Loucy (cell line): Measurements from ENCODE around the gene COQ5.

ENCODE experiments used
- H2AFZ ChIP-seq: fragments of 200-600 bp; sonication (generic); 2 replicates; pipeline ENCODE4 v1.6.0; 2016; ENCODE audit warnings: antibody characterized with exemption, mild to moderate bottlenecking, low read length, moderate library complexity
- H3F3A ChIP-seq: fragments of 200-600 bp; 2 replicates; pipeline ENCODE4 v1.6.0; 2016; ENCODE audit warnings: antibody characterized with exemption, low read depth, mild to moderate bottlenecking
- H3K27me3 ChIP-seq: fragments of 200-600 bp; sonication (generic); 2 replicates; pipeline ENCODE4 v1.6.1; 2014; ENCODE audit warnings: low read length, mild to moderate bottlenecking; ENCODE audit not compliant: insufficient read depth, poor library complexity, severe bottlenecking
- H3K36me3 ChIP-seq: fragments of 200-600 bp; sonication (generic); 2 replicates; pipeline ENCODE4 v1.6.1; 2016; ENCODE audit warnings: low read length; ENCODE audit not compliant: insufficient read depth
- H3K4me1 ChIP-seq: fragments of 200-600 bp; sonication (generic); 2 replicates; pipeline ENCODE4 v1.5.1; 2014; ENCODE audit warnings: low read length, mild to moderate bottlenecking; ENCODE audit not compliant: insufficient read depth, poor library complexity, severe bottlenecking
- H3K4me2 ChIP-seq: fragments of 200-600 bp; sonication (generic); 2 replicates; pipeline ENCODE4 v1.6.0; 2014; ENCODE audit warnings: antibody characterized with exemption, low read length, low read depth, mild to moderate bottlenecking; ENCODE audit not compliant: poor library complexity, severe bottlenecking
- H3K4me3 ChIP-seq: fragments of 200-600 bp; sonication (generic); 2 replicates; pipeline ENCODE4 v1.5.1; 2014; ENCODE audit warnings: low read length, mild to moderate bottlenecking, mixed read lengths; ENCODE audit not compliant: poor library complexity, severe bottlenecking
- H3K79me2 ChIP-seq: fragments of 200-600 bp; sonication (generic); 2 replicates; pipeline ENCODE4 v1.6.1; 2014; ENCODE audit warnings: low read length; ENCODE audit not compliant: insufficient read depth
- H3K9ac ChIP-seq: fragments of 200-600 bp; sonication (generic); 2 replicates; pipeline ENCODE4 v1.6.0; 2014; ENCODE audit warnings: mild to moderate bottlenecking, low read depth, low read length, moderate library complexity; ENCODE audit not compliant: poor library complexity, severe bottlenecking
- H3K9me2 ChIP-seq: fragments of 200-600 bp; sonication (generic); replicated peaks from 2 replicates; pipeline ENCODE4 v1.6.1; 2016; ENCODE audit warnings: low read depth, low read length, mixed read lengths
- H3K9me3 ChIP-seq: fragments of 200-600 bp; sonication (generic); 2 replicates; pipeline ENCODE4 v1.6.1; 2014; ENCODE audit warnings: mild to moderate bottlenecking, antibody characterized with exemption, low read length, low read depth; ENCODE audit not compliant: insufficient read depth
- H4K20me1 ChIP-seq: fragments of 200-600 bp; sonication (generic); 2 replicates; pipeline ENCODE4 v1.6.0; 2014; ENCODE audit warnings: antibody characterized with exemption, low read length, mild to moderate bottlenecking; ENCODE audit not compliant: insufficient read depth, poor library complexity, severe bottlenecking
- EZH2phosphoT487 ChIP-seq: fragments of 200-600 bp; IDR thresholded peaks from 2 replicates; pipeline ENCODE4 v1.6.1; 2018; ENCODE audit warnings: antibody characterized with exemption, mild to moderate bottlenecking, moderate library complexity, borderline replicate concordance
- TF ChIP-seq, protein P1 (sequence below): fragments of 200-600 bp; sonication (generic); conservative IDR thresholded peaks from 2 replicates; pipeline ENCODE4 v1.5.1; 2014; ENCODE audit warnings: mild to moderate bottlenecking, antibody characterized with exemption, low read length

COQ5 gene

DNA sequence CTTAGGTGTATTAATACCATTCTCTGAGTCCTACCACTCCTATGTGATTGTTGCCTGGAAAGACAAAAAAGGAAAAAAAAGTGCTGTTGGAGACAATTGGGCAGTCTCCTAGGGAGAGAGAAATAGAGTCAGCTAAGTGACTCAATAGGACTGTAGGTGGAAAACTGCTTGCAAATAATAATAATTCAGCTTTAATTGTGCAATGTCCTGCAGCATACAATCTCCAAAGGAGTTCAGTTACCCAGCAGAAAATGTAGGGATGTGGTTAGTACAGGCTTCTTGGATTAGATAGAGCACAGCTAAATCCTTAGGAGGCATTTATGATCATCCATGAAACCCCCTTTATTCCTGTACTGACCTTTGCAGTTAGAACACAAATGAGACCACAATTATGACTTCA lies 56.4 kb downstream of the COQ5 start:
- no peaks in the 10 kb centered on the region for H3K27me3 ChIP-seq
- H3K79me2 ChIP-seq, result peaks cover 43% of the 10 kb centered on the region
- no peak for TF ChIP-seq EZH2phosphoT487
- TF ChIP-seq, protein P1, sequence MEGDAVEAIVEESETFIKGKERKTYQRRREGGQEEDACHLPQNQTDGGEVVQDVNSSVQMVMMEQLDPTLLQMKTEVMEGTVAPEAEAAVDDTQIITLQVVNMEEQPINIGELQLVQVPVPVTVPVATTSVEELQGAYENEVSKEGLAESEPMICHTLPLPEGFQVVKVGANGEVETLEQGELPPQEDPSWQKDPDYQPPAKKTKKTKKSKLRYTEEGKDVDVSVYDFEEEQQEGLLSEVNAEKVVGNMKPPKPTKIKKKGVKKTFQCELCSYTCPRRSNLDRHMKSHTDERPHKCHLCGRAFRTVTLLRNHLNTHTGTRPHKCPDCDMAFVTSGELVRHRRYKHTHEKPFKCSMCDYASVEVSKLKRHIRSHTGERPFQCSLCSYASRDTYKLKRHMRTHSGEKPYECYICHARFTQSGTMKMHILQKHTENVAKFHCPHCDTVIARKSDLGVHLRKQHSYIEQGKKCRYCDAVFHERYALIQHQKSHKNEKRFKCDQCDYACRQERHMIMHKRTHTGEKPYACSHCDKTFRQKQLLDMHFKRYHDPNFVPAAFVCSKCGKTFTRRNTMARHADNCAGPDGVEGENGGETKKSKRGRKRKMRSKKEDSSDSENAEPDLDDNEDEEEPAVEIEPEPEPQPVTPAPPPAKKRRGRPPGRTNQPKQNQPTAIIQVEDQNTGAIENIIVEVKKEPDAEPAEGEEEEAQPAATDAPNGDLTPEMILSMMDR, result no peak
- peaks cover 19% of the 10 kb centered on the region for H4K20me1 ChIP-seq
- H3K9ac ChIP-seq, result peak overlapping the region; percentile 35
- no peaks in the 10 kb centered on the region for H3K36me3 ChIP-seq
- no peak overlapping the region for H2AFZ ChIP-seq
- no peaks in the 10 kb centered on the region; the same call in 1 of the 2 replicates for H3F3A ChIP-seq
- no peaks in the 10 kb centered on the region for H3K9me3 ChIP-seq
- H3K4me2 ChIP-seq, result peak overlapping the region; percentile 57
- no peaks in the 10 kb centered on the region for H3K9me2 ChIP-seq
- H3K4me3 ChIP-seq, result peak overlapping the region; percentile 30
- H3K4me1 ChIP-seq, result peaks cover 51% of the 10 kb centered on the region

DNA sequence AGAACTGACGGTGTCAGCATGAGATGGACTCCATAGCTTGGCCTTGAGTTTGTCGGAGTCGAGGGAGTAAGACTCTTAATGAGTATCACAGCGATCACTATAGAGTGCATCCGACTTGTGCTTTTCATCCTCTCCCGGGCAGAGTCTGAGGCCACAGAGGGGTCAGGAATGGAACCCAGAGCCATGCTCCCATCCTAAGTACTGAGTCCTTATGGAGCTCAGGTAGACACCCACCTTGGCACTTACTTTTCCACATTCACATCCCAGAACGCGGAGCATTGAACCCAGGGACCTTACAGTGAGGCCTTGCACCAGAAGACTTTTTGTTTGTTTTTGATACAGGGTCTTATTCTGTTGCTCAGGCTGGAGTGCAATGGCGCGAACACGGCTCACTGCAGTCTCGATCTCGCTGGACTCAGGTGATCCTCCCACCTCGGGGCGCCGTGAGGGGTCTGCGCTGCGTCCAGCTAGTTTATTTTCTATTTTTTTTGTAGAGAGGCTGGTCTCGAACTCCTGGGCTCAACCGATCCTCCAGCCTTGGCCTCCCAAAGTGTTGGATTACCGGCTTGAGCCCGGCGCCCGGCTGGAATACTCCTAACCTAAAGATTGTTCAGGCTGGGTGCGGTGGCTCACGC lies 58.7 kb downstream of the COQ5 start:
- Histone ChIP-seq H3K36me3 (peaks cover 12% of the 10 kb centered on the region; the same call in 1 of the 2 replicates), H3K4me2 (peak overlapping the region; percentile 97), H3K79me2 (peaks cover 66% of the 10 kb centered on the region), H3K9me2 (no peaks in the 10 kb centered on the region), H4K20me1 (peaks cover 42% of the 10 kb centered on the region), H3K4me3 (peak overlapping the region; percentile 97), H3K4me1 (peaks cover 67% of the 10 kb centered on the region), H3K9ac (peak overlapping the region; percentile 81), H3K9me3 (no peaks in the 10 kb centered on the region), H2AFZ (peak overlapping the region; percentile 97), H3K27me3 (no peaks in the 10 kb centered on the region), H3F3A (no peaks in the 10 kb centered on the region; the same call in 1 of the 2 replicates)
- TF ChIP-seq, protein P1, result no peak
- TF ChIP-seq EZH2phosphoT487, result no peak

DNA sequence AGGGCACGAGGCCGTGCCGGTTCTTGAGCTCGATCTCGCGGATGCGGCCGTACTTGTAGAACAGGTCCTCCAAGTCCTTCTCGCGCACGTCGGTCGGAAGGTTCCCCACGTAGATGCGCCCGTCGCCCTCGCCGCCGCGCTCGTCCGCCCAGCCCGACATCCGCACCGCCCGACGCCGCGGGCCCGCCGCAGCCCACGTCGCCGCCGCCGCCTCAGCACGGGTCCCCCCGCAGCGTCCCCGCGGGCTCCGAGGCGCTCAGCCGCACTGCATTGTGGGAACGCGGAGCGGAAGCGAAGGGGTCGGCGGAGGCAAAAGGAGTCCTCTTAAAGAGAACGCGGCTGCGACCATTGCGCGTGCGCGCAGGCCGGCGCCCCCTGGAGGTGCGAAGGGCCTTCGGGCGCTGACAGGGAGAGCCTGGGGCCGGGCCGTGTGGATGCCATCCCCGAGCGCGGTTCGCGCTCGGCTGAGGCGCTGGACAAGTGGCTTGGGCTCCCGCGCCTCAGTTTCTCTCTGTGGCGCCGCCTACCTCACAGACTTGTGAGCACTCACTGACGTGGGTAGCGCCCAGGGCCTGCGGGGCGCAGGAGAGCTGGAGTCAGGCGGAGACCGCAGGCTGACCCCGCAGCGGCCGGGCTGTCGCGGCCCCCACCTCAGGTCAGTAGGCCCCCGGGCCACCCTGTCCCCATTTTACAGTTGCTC lies 59.4 kb downstream of the COQ5 start, which contains the start of gene SRSF9:
Gene SRSF9, minus strand, starts transcription at position 299 of the 700 bp plus-strand sequence. Its CDS starts 139 bp downstream, at position 160.
- Histone ChIP-seq H3K4me3 (peak within 1 kb of the TSS; percentile 97), H3K36me3 (peaks cover 19% of the 10 kb centered on the region), H2AFZ (peak within 1 kb of the TSS; percentile 97), H3K79me2 (peaks cover 72% of the 10 kb centered on the region), H3K9me2 (no peaks in the 10 kb centered on the region), H3K9ac (peak within 1 kb of the TSS; percentile 81), H3K4me2 (peak within 1 kb of the TSS; percentile 97), H3K9me3 (no peaks in the 10 kb centered on the region), H3K4me1 (peaks cover 65% of the 10 kb centered on the region), H3F3A (no peaks in the 10 kb centered on the region), H4K20me1 (peaks cover 48% of the 10 kb centered on the region), H3K27me3 (no peaks in the 10 kb centered on the region)
- TF ChIP-seq, protein P1, result peak; percentile 75
- no peak for TF ChIP-seq EZH2phosphoT487
